Stimulated activated CD4-positive, alpha-beta T cell treated with anti-CD3 and anti-CD28 coated beads, Interleukin-1b, Interleukin-23, amount 100 ng/mL, for 24 hours (primary cell): Measurements from ENCODE around the gene PPP2R3A.
"Not testable (repeated sequence)": the region's sequence is repeated elsewhere in the genome, so short reads cannot be mapped to it uniquely, and the experiment has no call there.

Source experiments
- DNase-seq, 4 experiments: peaks; one replicate each; pipeline ENCODE4 v3.0.0-alpha.2; 2020; ENCODE audit warnings: low read depth in 4 of 4, low spot score in 1 of 4

The PPP2R3A gene

GRCh38 chr3:136144397-136144796 lies 178.9 kb downstream of the PPP2R3A start:
- not testable (repeated sequence) for DNase-seq

- DNase-seq = no peak
Measured at GRCh38 chr3:136146981-136147729, 181.6 kb downstream of the PPP2R3A start.

GRCh38 chr3:136149667-136150066 lies 184.1 kb downstream of the PPP2R3A start:
- no peak for DNase-seq

- DNase-seq = no peak
Measured at GRCh38 chr3:136151219-136151618, 185.7 kb downstream of the PPP2R3A start.

GRCh38 chr3:136152176-136152843 lies 186.8 kb downstream of the PPP2R3A start:
- no peak for DNase-seq

GRCh38 chr3:136152963-136153362 lies 187.4 kb downstream of the PPP2R3A start:
- no peak for DNase-seq

GRCh38 chr3:136161516-136161915 lies 196.0 kb downstream of the PPP2R3A start:
- DNase-seq = no peak

GRCh38 chr3:136162322-136162721 lies 196.8 kb downstream of the PPP2R3A start:
- no peak for DNase-seq

GRCh38 chr3:136163607-136164006 lies 198.1 kb downstream of the PPP2R3A start:
- not testable (repeated sequence) for DNase-seq

- no peak for DNase-seq
Measured at GRCh38 chr3:136166507-136166906, 201.0 kb downstream of the PPP2R3A start.

- not testable (repeated sequence) for DNase-seq
Measured at GRCh38 chr3:136168236-136168635, 202.7 kb downstream of the PPP2R3A start.

GRCh38 chr3:136171097-136171542 lies 205.6 kb downstream of the PPP2R3A start:
- DNase-seq = no peak

- no peak for DNase-seq
Measured at GRCh38 chr3:136173939-136174490, 208.5 kb downstream of the PPP2R3A start.

GRCh38 chr3:136177876-136178275 lies 212.3 kb downstream of the PPP2R3A start:
- DNase-seq = no peak

GRCh38 chr3:136181741-136182140 lies 216.2 kb downstream of the PPP2R3A start:
- DNase-seq = no peak

GRCh38 chr3:136184703-136185102 lies 219.2 kb downstream of the PPP2R3A start:
- DNase-seq = no peak

GRCh38 chr3:136186344-136186743 lies 220.8 kb downstream of the PPP2R3A start:
- no peak for DNase-seq

- no peak for DNase-seq
Measured at GRCh38 chr3:136186846-136187245, 221.3 kb downstream of the PPP2R3A start.

- DNase-seq = no peak
Measured at GRCh38 chr3:136187868-136188267, 222.3 kb downstream of the PPP2R3A start.

- DNase-seq = no peak
Measured at GRCh38 chr3:136189043-136189442, 223.5 kb downstream of the PPP2R3A start.

- DNase-seq = no peak
Measured at GRCh38 chr3:136189859-136190617, 224.5 kb downstream of the PPP2R3A start.
